PFSK-1 (cell line): Measurements from ENCODE around the gene F7.

Experiments
- POLR2AphosphoS5 ChIP-seq: IDR thresholded peaks from 2 replicates; pipeline ENCODE4 v1.6.1; 2012; ENCODE audit warnings: low read depth, mild to moderate bottlenecking, control low read depth, low read length, moderate library complexity
- TF ChIP-seq, protein P1 (sequence below), 2 experiments: IDR thresholded peaks; 2 replicates each; pipeline versions ENCODE4 v1.6.1 to v1.8.0; 2011 to 2012; ENCODE audit warnings: low read depth in 2 of 2, low read length in 2 of 2, control low read depth in 1 of 2, inconsistent platforms in 1 of 2, mild to moderate bottlenecking in 1 of 2, moderate library complexity in 1 of 2; ENCODE audit not compliant: insufficient read depth in 1 of 2

GRCh38 chr13:113075711-113076110 lies 29.9 kb upstream of the F7 start:
- TF ChIP-seq, protein P1, sequence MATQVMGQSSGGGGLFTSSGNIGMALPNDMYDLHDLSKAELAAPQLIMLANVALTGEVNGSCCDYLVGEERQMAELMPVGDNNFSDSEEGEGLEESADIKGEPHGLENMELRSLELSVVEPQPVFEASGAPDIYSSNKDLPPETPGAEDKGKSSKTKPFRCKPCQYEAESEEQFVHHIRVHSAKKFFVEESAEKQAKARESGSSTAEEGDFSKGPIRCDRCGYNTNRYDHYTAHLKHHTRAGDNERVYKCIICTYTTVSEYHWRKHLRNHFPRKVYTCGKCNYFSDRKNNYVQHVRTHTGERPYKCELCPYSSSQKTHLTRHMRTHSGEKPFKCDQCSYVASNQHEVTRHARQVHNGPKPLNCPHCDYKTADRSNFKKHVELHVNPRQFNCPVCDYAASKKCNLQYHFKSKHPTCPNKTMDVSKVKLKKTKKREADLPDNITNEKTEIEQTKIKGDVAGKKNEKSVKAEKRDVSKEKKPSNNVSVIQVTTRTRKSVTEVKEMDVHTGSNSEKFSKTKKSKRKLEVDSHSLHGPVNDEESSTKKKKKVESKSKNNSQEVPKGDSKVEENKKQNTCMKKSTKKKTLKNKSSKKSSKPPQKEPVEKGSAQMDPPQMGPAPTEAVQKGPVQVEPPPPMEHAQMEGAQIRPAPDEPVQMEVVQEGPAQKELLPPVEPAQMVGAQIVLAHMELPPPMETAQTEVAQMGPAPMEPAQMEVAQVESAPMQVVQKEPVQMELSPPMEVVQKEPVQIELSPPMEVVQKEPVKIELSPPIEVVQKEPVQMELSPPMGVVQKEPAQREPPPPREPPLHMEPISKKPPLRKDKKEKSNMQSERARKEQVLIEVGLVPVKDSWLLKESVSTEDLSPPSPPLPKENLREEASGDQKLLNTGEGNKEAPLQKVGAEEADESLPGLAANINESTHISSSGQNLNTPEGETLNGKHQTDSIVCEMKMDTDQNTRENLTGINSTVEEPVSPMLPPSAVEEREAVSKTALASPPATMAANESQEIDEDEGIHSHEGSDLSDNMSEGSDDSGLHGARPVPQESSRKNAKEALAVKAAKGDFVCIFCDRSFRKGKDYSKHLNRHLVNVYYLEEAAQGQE (IDR thresholded peaks at IDR 0.05; ENCODE audit: insufficient read depth in 1 of 2, low read depth in 2 of 2, low read length in 2 of 2), result no peak
- no peak for TF ChIP-seq POLR2AphosphoS5
